ENCODE results near the gene PRKG2. TPM values are rescaled to one million over a fixed set of nuclear protein-coding genes. Genes with fewer than 3 reads are reported as not detected.

Gene PRKG2
- total and polyA plus RNA-seq, 2 experiments from 2014 or later = 6.7 to 17.4 TPM

GRCh38 chr4:81152839-81153713 is 61.9 kb downstream of the PRKG2 start:
- Histone ChIP-seq H3K27me3 (no peaks in the 10 kb centered on the region), H3K4me1 (ENCODE audit: insufficient read depth) (no peaks in the 10 kb centered on the region), H3K9me3 (ENCODE audit: low read depth) (no peaks in the 10 kb centered on the region), H2AFZ (peak overlapping the region; percentile 56), H4K20me1 (ENCODE audit: insufficient read depth, poor library complexity, severe bottlenecking) (no peaks in the 10 kb centered on the region), H3K27ac (peak overlapping the region; percentile 75), H3K4me3 (no peak overlapping the region), H3K4me2 (peak overlapping the region; percentile 72), H3K36me3 (replicated peaks; ENCODE audit: insufficient read depth, low read depth) (no peaks in the 10 kb centered on the region), H3K79me2 (no peaks in the 10 kb centered on the region), H3K9me2 (replicated peaks; ENCODE audit: insufficient read depth) (no peaks in the 10 kb centered on the region)
- TF ChIP-seq EZH2phosphoT487 (IDR thresholded peaks at IDR 0.05; ENCODE audit: low read depth, severe bottlenecking, unreplicated experiment) = no peak
- TF ChIP-seq EZH2 (IDR thresholded peaks at IDR 0.05; ENCODE audit: borderline replicate concordance) = no peak
- TF ChIP-seq CTCF (IDR thresholded peaks at IDR 0.05; ENCODE audit: poor library complexity) = no peak
- WGBS (ENCODE audit: low lambda C conversion rate, missing lambda C conversion rate) = 78% methylated on average over 1 of the region's 1 CpG
- no peak for DNase-seq (ENCODE audit: low spot score)

- Histone ChIP-seq H3K4me1 (ENCODE audit: insufficient read depth) (no peaks in the 10 kb centered on the region), H3K27ac (no peak overlapping the region), H2AFZ (no peak overlapping the region), H3K9me3 (ENCODE audit: low read depth) (no peaks in the 10 kb centered on the region), H3K4me3 (no peak overlapping the region), H3K79me2 (no peaks in the 10 kb centered on the region), H4K20me1 (ENCODE audit: insufficient read depth, poor library complexity, severe bottlenecking) (no peaks in the 10 kb centered on the region), H3K36me3 (replicated peaks; ENCODE audit: insufficient read depth, low read depth) (no peaks in the 10 kb centered on the region), H3K27me3 (no peaks in the 10 kb centered on the region), H3K4me2 (no peak overlapping the region), H3K9me2 (replicated peaks; ENCODE audit: insufficient read depth) (no peaks in the 10 kb centered on the region)
- TF ChIP-seq EZH2 (IDR thresholded peaks at IDR 0.05; ENCODE audit: borderline replicate concordance) = no peak
- no peak for TF ChIP-seq EZH2phosphoT487 (IDR thresholded peaks at IDR 0.05; ENCODE audit: low read depth, severe bottlenecking, unreplicated experiment)
- TF ChIP-seq CTCF (IDR thresholded peaks at IDR 0.05; ENCODE audit: poor library complexity) = no peak
- no peak for DNase-seq (ENCODE audit: low spot score)
Measured at GRCh38 chr4:81149976-81150375, 65.0 kb downstream of the PRKG2 start.

- DNase-seq (ENCODE audit: low spot score) = no peak
- no peaks in the 10 kb centered on the region for H4K20me1 ChIP-seq (ENCODE audit: insufficient read depth, poor library complexity, severe bottlenecking)
- no peaks in the 10 kb centered on the region for H3K27me3 ChIP-seq
Measured at GRCh38 chr4:81148576-81148975, 66.4 kb downstream of the PRKG2 start.

More at GRCh38 chr4:81148576-81148975, 66.4 kb downstream of the PRKG2 start:
- Histone ChIP-seq H3K79me2 (no peaks in the 10 kb centered on the region), H3K4me2 (no peak overlapping the region), H3K27ac (no peak overlapping the region), H2AFZ (no peak overlapping the region), H3K4me3 (no peak overlapping the region), H3K4me1 (ENCODE audit: insufficient read depth) (no peaks in the 10 kb centered on the region), H3K36me3 (replicated peaks; ENCODE audit: insufficient read depth, low read depth) (no peaks in the 10 kb centered on the region), H3K9me2 (replicated peaks; ENCODE audit: insufficient read depth) (no peaks in the 10 kb centered on the region), H3K9me3 (ENCODE audit: low read depth) (no peaks in the 10 kb centered on the region)
- WGBS (ENCODE audit: low lambda C conversion rate, missing lambda C conversion rate) = 97% methylated on average over 6 of the region's 6 CpGs
- TF ChIP-seq EZH2 (IDR thresholded peaks at IDR 0.05; ENCODE audit: borderline replicate concordance) (no peak), EZH2phosphoT487 (IDR thresholded peaks at IDR 0.05; ENCODE audit: low read depth, severe bottlenecking, unreplicated experiment) (no peak), CTCF (IDR thresholded peaks at IDR 0.05; ENCODE audit: poor library complexity) (no peak)
